SK-N-SH treated with all-trans-retinoic acid at 6 μM for 48 hours (cell line): ENCODE data around the gene PFDN5.

Experiments
- BACH2 ChIP-seq: fragments of 250-450 bp; sonication (Bioruptor Pico); IDR thresholded peaks from 2 replicates; pipeline ENCODE4 v1.9.0; 2021; ENCODE audit warnings: mild to moderate bottlenecking, borderline replicate concordance
- CREB5 ChIP-seq: fragments of 250-450 bp; sonication (Bioruptor Pico); IDR thresholded peaks from 2 replicates; pipeline ENCODE4 v1.5.1; 2020; ENCODE audit warnings: low read depth, mild to moderate bottlenecking, moderate library complexity
- CSRNP3 ChIP-seq: fragments of 250-450 bp; sonication (Bioruptor Pico); IDR thresholded peaks from 2 replicates; pipeline ENCODE4 v1.5.1; 2021; ENCODE audit warnings: mild to moderate bottlenecking, moderate library complexity
- GLIS3 ChIP-seq: fragments of 250-450 bp; sonication (Bioruptor Pico); IDR thresholded peaks from 2 replicates; pipeline ENCODE4 v1.5.0; 2020; ENCODE audit warnings: mild to moderate bottlenecking, moderate library complexity
- ISL1 ChIP-seq: fragments of 250-450 bp; sonication (Bioruptor Pico); IDR thresholded peaks from 2 replicates; pipeline ENCODE4 v2.1.2; 2022; ENCODE audit warnings: mild to moderate bottlenecking, moderate library complexity
- PATZ1 ChIP-seq: fragments of 250-450 bp; sonication (Bioruptor Pico); IDR thresholded peaks from 2 replicates; pipeline ENCODE4 v1.8.0; 2020; ENCODE audit warnings: mild to moderate bottlenecking, moderate library complexity, borderline replicate concordance
- POU6F1 ChIP-seq: fragments of 250-450 bp; sonication (Bioruptor Pico); IDR thresholded peaks from 2 replicates; pipeline ENCODE4 v1.8.0; 2021; ENCODE audit warnings: low read depth, mild to moderate bottlenecking, moderate library complexity, borderline replicate concordance
- RARB ChIP-seq: fragments of 250-450 bp; sonication (Bioruptor Pico); IDR thresholded peaks from 2 replicates; pipeline ENCODE4 v1.8.0; 2021; ENCODE audit warnings: mild to moderate bottlenecking, moderate library complexity
- SNAI2 ChIP-seq: fragments of 250-450 bp; sonication (Bioruptor Pico); IDR thresholded peaks from 2 replicates; pipeline ENCODE4 v1.5.0; 2020; ENCODE audit warnings: mild to moderate bottlenecking, moderate library complexity
- TSHZ2 ChIP-seq: fragments of 250-450 bp; sonication (Bioruptor Pico); IDR thresholded peaks from 2 replicates; pipeline ENCODE4 v1.5.0; 2020; ENCODE audit warnings: mild to moderate bottlenecking, moderate library complexity
- ZC3H10 ChIP-seq: fragments of 250-450 bp; sonication (Bioruptor Pico); IDR thresholded peaks from 2 replicates; pipeline ENCODE4 v1.5.1; 2021; ENCODE audit warnings: mild to moderate bottlenecking, moderate library complexity
- ZNF8 ChIP-seq: fragments of 450-650 bp; formaldehyde crosslinking; IDR thresholded peaks from 2 replicates; pipeline ENCODE4 v1.5.0; 2020; ENCODE audit warnings: mild to moderate bottlenecking, moderate library complexity

GRCh38 chr12:53313996-53314395, 18.7 kb downstream of the PFDN5 start:
- TF ChIP-seq CREB5 (no peak), PATZ1 (CRISPR knock-in tag) (no peak), ISL1 (no peak), CSRNP3 (no peak), BACH2 (CRISPR knock-in tag) (no peak), ZNF8 (CRISPR knock-in tag) (no peak), TSHZ2 (CRISPR knock-in tag) (no peak), ZC3H10 (CRISPR knock-in tag) (no peak), SNAI2 (CRISPR knock-in tag) (no peak), GLIS3 (CRISPR knock-in tag) (no peak), POU6F1 (CRISPR knock-in tag) (no peak), RARB (CRISPR knock-in tag) (no peak)
